Liver (tissue), 9 donors: ENCODE measurements around the gene SPANXB1. TPM values are rescaled to one million over a fixed set of nuclear protein-coding genes. Genes with fewer than 3 reads are reported as not detected.
"Not testable (repeated sequence)": the region's sequence is repeated elsewhere in the genome, so short reads cannot be mapped to it uniquely, and the experiment has no call there.

Experiments
- DNase-seq: peaks from one replicate; pipeline ENCODE4 v3.0.0-alpha.2; 2017; ENCODE audit warnings: low spot score
- H3K27ac ChIP-seq, 2 donors: one replicate each; pipeline ENCODE4 v1.7.0; 2013; ENCODE audit warnings: inconsistent platforms in 2 of 2, low read length in 2 of 2, control low read depth in 1 of 2, low read depth in 1 of 2, mild to moderate bottlenecking in 1 of 2
- H3K27me3 ChIP-seq, 4 donors: one replicate each; pipeline versions ENCODE4 v1.6.1 to v1.7.0; 2013; ENCODE audit warnings: low read length in 3 of 4, inconsistent platforms in 1 of 4, mild to moderate bottlenecking in 1 of 4, moderate library complexity in 1 of 4; ENCODE audit not compliant: control insufficient read depth in 4 of 4, insufficient read depth in 4 of 4
- H3K36me3 ChIP-seq, 4 donors: one replicate each; pipeline versions ENCODE4 v1.6.1 to v1.7.0; 2013; ENCODE audit warnings: low read length in 3 of 4, mild to moderate bottlenecking in 3 of 4, low read depth in 1 of 4, moderate library complexity in 1 of 4; ENCODE audit not compliant: control insufficient read depth in 4 of 4, insufficient read depth in 3 of 4
- H3K4me1 ChIP-seq, 4 donors: one replicate each; pipeline versions ENCODE4 v1.6.1 to v1.7.0; 2013; ENCODE audit warnings: low read length in 3 of 4, mild to moderate bottlenecking in 3 of 4, moderate library complexity in 1 of 4; ENCODE audit not compliant: control insufficient read depth in 4 of 4, insufficient read depth in 4 of 4
- H3K4me3 ChIP-seq, 3 donors: one replicate each; pipeline versions ENCODE4 v1.6.1 to v1.7.0; 2013; ENCODE audit warnings: low read length in 3 of 3, control low read depth in 1 of 3, low read depth in 1 of 3, mild to moderate bottlenecking in 1 of 3
- H3K9ac ChIP-seq, 2 donors: one replicate each; pipeline ENCODE4 v1.7.0; 2013; ENCODE audit warnings: low read length in 2 of 2, mild to moderate bottlenecking in 2 of 2, moderate library complexity in 2 of 2, control low read depth in 1 of 2, low read depth in 1 of 2
- H3K9me3 ChIP-seq, 4 donors: one replicate each; pipeline versions ENCODE4 v1.6.1 to v1.7.0; 2013; ENCODE audit warnings: low read length in 3 of 4; ENCODE audit not compliant: control insufficient read depth in 4 of 4
- FOXA2 ChIP-seq: IDR thresholded peaks from 2 replicates; pipeline ENCODE4 v1.6.1; 2016; ENCODE audit warnings: antibody characterized with exemption
- HNF4A ChIP-seq, 2 donors: conservative IDR thresholded peaks; 2 replicates each; pipeline ENCODE4 v1.6.1; 2016; ENCODE audit warnings: antibody characterized with exemption in 2 of 2, mild to moderate bottlenecking in 2 of 2
- HNF4G ChIP-seq: IDR thresholded peaks from 2 replicates; pipeline ENCODE4 v1.6.1; 2016; ENCODE audit warnings: antibody characterized with exemption
- JUND ChIP-seq, 2 donors: IDR thresholded peaks; 2 replicates each; pipeline ENCODE4 v1.6.1; 2016; ENCODE audit warnings: antibody characterized with exemption in 2 of 2
- RXRA ChIP-seq, 2 donors: IDR thresholded peaks; 2 replicates each; pipeline ENCODE4 v1.6.1; 2017 to 2018; ENCODE audit warnings: antibody characterized with exemption in 2 of 2, mild to moderate bottlenecking in 1 of 2
- SP1 ChIP-seq: IDR thresholded peaks from 2 replicates; pipeline ENCODE4 v1.6.1; 2018; ENCODE audit warnings: antibody characterized with exemption, mild to moderate bottlenecking
- TAF1 ChIP-seq: conservative IDR thresholded peaks from 2 replicates; pipeline ENCODE4 v1.6.1; 2016; ENCODE audit warnings: antibody characterized with exemption, mild to moderate bottlenecking
- YY1 ChIP-seq: IDR thresholded peaks from 2 replicates; pipeline ENCODE4 v1.6.1; 2016; ENCODE audit warnings: antibody characterized with exemption, mild to moderate bottlenecking
- WGBS: extraction: QIAGEN DNeasy Blood & Tissue Kit; methylation state at CpG from one replicate; pipeline ENCODE4 v1.1.7; 2013; 5-methylcytosine and 5-hydroxymethylcytosine counted together
- polyA plus RNA-seq, 2 donors: library from polyadenylated mRNA; stranded (reverse) in 1 of 2; unstranded in 1 of 2; fragments of 200-250 nt in 1 of 2; fragments of >200 nt in 1 of 2; fragmentation: Nextera tagmentation in 1 of 2; extraction: Ambion mirVana in 1 of 2; gene quantifications; one replicate each; pipeline versions ENCODE4 v1.2.1 to v1.2.3, GENCODE V29; 2013 to 2015
- total RNA-seq, 2 donors: library from RNA; depleted of rRNA; stranded (reverse); fragments of >200 nt; gene quantifications; one replicate each; pipeline ENCODE4 v1.2.3, GENCODE V29; 2014
- TF ChIP-seq, protein P1 (sequence below): IDR thresholded peaks from 2 replicates; pipeline ENCODE4 v1.6.1; 2016; ENCODE audit warnings: antibody characterized with exemption, mild to moderate bottlenecking
- TF ChIP-seq, protein P2 (sequence below): fragments of 150-350 bp; IDR thresholded peaks from 2 replicates; pipeline ENCODE4 v1.5.1; 2017; ENCODE audit warnings: improper control_type of control experiment, low read depth, low read length; ENCODE audit not compliant: missing input control
- TF ChIP-seq, protein P3 (sequence below): IDR thresholded peaks from 2 replicates; pipeline ENCODE4 v1.6.1; 2016; ENCODE audit warnings: antibody characterized with exemption
- donor health status: healthy.
- donor health status: healthy.
- donor health status: healthy.
- donor health status: healthy.
- donor health status: healthy.

Gene SPANXB1, protein sequence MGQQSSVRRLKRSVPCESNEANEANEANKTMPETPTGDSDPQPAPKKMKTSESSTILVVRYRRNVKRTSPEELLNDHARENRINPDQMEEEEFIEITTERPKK
- total RNA-seq (not detected), polyA plus RNA-seq (not detected)

DNA sequence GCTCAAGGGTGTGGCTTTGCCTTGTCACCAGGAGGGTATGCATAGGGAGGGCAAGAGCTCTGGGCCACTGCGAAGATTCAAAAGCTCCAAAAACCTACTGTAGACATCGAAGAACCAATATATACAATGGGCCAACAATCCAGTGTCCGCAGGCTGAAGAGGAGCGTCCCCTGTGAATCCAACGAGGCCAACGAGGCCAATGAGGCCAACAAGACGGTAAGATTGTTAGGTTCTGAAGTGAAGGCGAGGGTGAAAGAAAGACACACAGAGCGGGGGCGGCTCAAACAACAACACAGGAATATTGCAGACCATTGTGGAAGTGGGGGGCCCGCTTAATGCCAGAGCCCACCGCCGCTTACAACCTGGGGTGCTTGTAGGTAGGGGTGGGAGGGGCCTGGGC lies at the start of gene SPANXB1:
Gene SPANXB1 (plus strand): TSS at position 27 of the 400 bp plus-strand sequence. CDS start 100 bp downstream, at position 127.
- H3K9ac ChIP-seq, H3K4me1 ChIP-seq, H3K36me3 ChIP-seq, H3K4me3 ChIP-seq, H3K27me3 ChIP-seq, H3K27ac ChIP-seq, DNase-seq, H3K9me3 ChIP-seq: not testable (repeated sequence)
- 93% methylated on average over 13 of the region's 13 CpGs for WGBS

DNA sequence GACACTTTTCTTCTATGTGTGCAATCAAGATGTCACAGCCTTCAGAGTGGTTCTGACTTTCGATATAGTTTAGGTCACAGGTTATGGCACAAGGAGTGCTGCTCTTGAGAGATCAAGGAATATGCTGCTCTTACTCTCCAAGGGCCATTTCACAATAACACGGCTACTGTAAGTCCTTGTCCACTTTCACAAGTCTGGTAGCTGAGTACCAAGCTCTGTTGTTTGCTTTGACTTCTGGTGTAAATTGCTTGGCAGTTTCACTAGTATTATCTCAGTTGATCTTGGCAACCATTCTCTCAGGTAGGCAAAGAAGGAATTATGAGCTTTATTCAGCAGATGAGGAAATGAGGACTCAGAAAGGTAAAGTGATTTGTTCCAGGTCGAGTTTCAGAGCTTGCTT lies 35.4 kb upstream of the SPANXB1 start:
- no peak for DNase-seq
- Histone ChIP-seq H3K9me3 (no peaks in the 10 kb centered on the region), H3K27ac (no peak overlapping the region), H3K36me3 (no peaks in the 10 kb centered on the region), H3K4me1 (no peaks in the 10 kb centered on the region), H3K9ac (no peak overlapping the region), H3K4me3 (no peak overlapping the region), H3K27me3 (no peaks in the 10 kb centered on the region)
- WGBS = 36% methylated on average over 3 of the region's 3 CpGs
- TF ChIP-seq, protein P1, sequence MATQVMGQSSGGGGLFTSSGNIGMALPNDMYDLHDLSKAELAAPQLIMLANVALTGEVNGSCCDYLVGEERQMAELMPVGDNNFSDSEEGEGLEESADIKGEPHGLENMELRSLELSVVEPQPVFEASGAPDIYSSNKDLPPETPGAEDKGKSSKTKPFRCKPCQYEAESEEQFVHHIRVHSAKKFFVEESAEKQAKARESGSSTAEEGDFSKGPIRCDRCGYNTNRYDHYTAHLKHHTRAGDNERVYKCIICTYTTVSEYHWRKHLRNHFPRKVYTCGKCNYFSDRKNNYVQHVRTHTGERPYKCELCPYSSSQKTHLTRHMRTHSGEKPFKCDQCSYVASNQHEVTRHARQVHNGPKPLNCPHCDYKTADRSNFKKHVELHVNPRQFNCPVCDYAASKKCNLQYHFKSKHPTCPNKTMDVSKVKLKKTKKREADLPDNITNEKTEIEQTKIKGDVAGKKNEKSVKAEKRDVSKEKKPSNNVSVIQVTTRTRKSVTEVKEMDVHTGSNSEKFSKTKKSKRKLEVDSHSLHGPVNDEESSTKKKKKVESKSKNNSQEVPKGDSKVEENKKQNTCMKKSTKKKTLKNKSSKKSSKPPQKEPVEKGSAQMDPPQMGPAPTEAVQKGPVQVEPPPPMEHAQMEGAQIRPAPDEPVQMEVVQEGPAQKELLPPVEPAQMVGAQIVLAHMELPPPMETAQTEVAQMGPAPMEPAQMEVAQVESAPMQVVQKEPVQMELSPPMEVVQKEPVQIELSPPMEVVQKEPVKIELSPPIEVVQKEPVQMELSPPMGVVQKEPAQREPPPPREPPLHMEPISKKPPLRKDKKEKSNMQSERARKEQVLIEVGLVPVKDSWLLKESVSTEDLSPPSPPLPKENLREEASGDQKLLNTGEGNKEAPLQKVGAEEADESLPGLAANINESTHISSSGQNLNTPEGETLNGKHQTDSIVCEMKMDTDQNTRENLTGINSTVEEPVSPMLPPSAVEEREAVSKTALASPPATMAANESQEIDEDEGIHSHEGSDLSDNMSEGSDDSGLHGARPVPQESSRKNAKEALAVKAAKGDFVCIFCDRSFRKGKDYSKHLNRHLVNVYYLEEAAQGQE = no peak
- peak in 1 of 2 donors; percentile 7 for TF ChIP-seq RXRA (IDR thresholded peaks at IDR 0.05)
- TF ChIP-seq HNF4A (conservative IDR thresholded peaks at IDR 0.05) = peak in 1 of 2 donors; percentile 25

DNA sequence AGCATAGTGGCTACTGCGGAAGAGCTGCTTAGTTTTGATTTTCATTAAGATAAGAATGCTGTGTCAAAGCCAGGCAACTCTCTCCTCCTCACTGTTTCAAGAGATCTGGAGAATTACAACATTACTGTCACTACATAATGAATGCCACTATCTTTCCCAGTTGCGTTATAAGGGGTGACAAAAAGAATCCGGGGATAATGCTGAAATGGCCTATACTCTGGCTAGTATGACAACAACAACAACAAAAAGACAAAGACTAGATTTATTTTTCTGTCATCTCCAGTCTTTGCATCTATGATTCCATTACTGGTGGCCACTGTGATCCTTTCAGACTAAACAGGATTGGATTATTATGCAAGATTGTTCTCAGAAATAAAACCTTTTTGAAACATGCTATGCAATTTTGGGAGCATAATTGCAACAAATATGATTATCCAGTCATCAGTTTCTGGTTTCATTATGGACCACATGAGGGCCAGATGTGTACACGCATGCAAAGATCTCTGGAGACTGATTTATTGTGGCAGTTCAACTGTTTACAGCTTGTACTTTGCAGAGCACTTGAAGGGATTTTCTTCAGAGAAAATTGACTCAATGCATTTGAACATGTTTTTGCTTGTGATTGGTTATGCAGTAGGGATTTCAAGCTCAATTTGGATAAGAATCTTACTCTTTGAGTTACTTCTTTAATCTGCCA lies 31.1 kb upstream of the SPANXB1 start:
- H3K9ac ChIP-seq = no peak overlapping the region
- no peak overlapping the region for H3K4me3 ChIP-seq
- H3K27me3 ChIP-seq = peaks cover 0 to 2% (median 0%) of the 10 kb centered on the region in 4 donors
- H3K36me3 ChIP-seq = no peaks in the 10 kb centered on the region
- no peak for DNase-seq
- H3K27ac ChIP-seq = no peak overlapping the region
- H3K9me3 ChIP-seq = no peaks in the 10 kb centered on the region
- 91% methylated on average over 4 of the region's 4 CpGs for WGBS
- TF ChIP-seq YY1 (no peak), FOXA2 (no peak), RXRA (IDR thresholded peaks at IDR 0.05) (no peak), JUND (IDR thresholded peaks at IDR 0.05) (no peak), SP1 (no peak), HNF4G (no peak), TAF1 (no peak)
- TF ChIP-seq, protein P2, sequence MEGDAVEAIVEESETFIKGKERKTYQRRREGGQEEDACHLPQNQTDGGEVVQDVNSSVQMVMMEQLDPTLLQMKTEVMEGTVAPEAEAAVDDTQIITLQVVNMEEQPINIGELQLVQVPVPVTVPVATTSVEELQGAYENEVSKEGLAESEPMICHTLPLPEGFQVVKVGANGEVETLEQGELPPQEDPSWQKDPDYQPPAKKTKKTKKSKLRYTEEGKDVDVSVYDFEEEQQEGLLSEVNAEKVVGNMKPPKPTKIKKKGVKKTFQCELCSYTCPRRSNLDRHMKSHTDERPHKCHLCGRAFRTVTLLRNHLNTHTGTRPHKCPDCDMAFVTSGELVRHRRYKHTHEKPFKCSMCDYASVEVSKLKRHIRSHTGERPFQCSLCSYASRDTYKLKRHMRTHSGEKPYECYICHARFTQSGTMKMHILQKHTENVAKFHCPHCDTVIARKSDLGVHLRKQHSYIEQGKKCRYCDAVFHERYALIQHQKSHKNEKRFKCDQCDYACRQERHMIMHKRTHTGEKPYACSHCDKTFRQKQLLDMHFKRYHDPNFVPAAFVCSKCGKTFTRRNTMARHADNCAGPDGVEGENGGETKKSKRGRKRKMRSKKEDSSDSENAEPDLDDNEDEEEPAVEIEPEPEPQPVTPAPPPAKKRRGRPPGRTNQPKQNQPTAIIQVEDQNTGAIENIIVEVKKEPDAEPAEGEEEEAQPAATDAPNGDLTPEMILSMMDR = no peak
- TF ChIP-seq, protein P3, sequence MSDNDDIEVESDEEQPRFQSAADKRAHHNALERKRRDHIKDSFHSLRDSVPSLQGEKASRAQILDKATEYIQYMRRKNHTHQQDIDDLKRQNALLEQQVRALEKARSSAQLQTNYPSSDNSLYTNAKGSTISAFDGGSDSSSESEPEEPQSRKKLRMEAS = no peak
- no peaks in the 10 kb centered on the region for H3K4me1 ChIP-seq
